ENCODE data around the gene TRNT1.

GRCh38 chr3:3189102-3189727, 62.5 kb downstream of the TRNT1 start:
- TF ChIP-seq CTCF (IDR thresholded peaks at IDR 0.05; ENCODE audit: insufficient read depth, low read depth, low read length), result no peak
- no peak for TF ChIP-seq EZH2 (IDR thresholded peaks at IDR 0.05; ENCODE audit: insufficient read depth, low read length)

Data from astrocyte (in vitro differentiated cells and primary cell).